K562 (cell line): Measurements from ENCODE around the gene MYH9. TPM values are rescaled to one million over a fixed set of nuclear protein-coding genes. Genes with fewer than 3 reads are reported as not detected.

ENCODE experiments used
- ATAC-seq: fragments of 200-7000 bp; cut with Tn5 transposase; 3 replicates; pipeline ENCODE4 v1.9.1; 2020; ENCODE audit warnings: moderate library complexity
- BruUV-seq: library from RNA; stranded (reverse); fragments of 400-500 nt; replicated peaks from 2 replicates; lab custom pipeline; 2021; lab: Mats Ljungman, UMichigan
- CTCF ChIA-PET: fragments of 300-600 bp; formaldehyde crosslinking; extraction: SDS; loops from one replicate; lab custom pipeline; 2021; ENCODE audit warnings: low intra/inter-chr PET ratio; lab: Yijun Ruan, JAX
- POLR2A ChIA-PET: fragments of 300-600, 350-650 bp; sonication (Branson Sonifier 250); formaldehyde crosslinking; extraction: SDS; loops from one replicate; lab custom pipeline; 2021; ENCODE audit warnings: antibody characterized with exemption, inconsistent platforms; lab: Yijun Ruan, JAX
- DNase-seq, 4 experiments: peaks; one replicate each; pipeline versions ENCODE4 v3.0.0 to v3.0.0-alpha.2; 2011 to 2018; ENCODE audit warnings: low spot score in 3 of 4, mixed read lengths in 3 of 4; ENCODE audit errors: extremely low read depth in 1 of 4
- FAIRE-seq: peaks from 2 replicates; lab custom pipeline; 2011; peaks lifted over from hg19 to GRCh38; lab: Jason Lieb, UNC
- H2AFZ ChIP-seq: 2 replicates; pipeline ENCODE4 v1.6.0; 2011; ENCODE audit warnings: low read depth, low read length, control low read depth, inconsistent platforms
- H3K27ac ChIP-seq: fragments of 200-600 bp; 3 replicates; pipeline ENCODE4 v1.8.0; 2011; ENCODE audit warnings: low read depth, mild to moderate bottlenecking, control low read depth, inconsistent platforms, low read length, moderate library complexity, mixed read lengths; ENCODE audit errors: extremely low read depth
- H3K27me3 ChIP-seq, 2 experiments: fragments of 300-600 bp in 1 of 2; 2 replicates in 1 of 2; 3 replicates in 1 of 2; pipeline versions ENCODE4 v1.6.0 to v1.8.0; 2011; ENCODE audit warnings: inconsistent platforms in 2 of 2, low read length in 2 of 2, mild to moderate bottlenecking in 1 of 2, mixed read lengths in 1 of 2, moderate library complexity in 1 of 2; ENCODE audit not compliant: control insufficient read depth in 2 of 2, insufficient read depth in 2 of 2
- H3K36me3 ChIP-seq: fragments of 300-600 bp; 3 replicates; pipeline ENCODE4 v1.8.0; 2011; ENCODE audit warnings: mild to moderate bottlenecking, low read length, inconsistent platforms; ENCODE audit not compliant: control insufficient read depth, insufficient read depth
- H3K4me1 ChIP-seq, 2 experiments: fragments of 200-600 bp in 1 of 2; replicated peaks in 1 of 2; 2 replicates in 1 of 2; 3 replicates in 1 of 2; pipeline versions ENCODE4 v1.5.1 to v1.8.0; 2011; ENCODE audit warnings: inconsistent platforms in 2 of 2, low read length in 2 of 2, mild to moderate bottlenecking in 1 of 2, mixed read lengths in 1 of 2, moderate library complexity in 1 of 2; ENCODE audit not compliant: control insufficient read depth in 2 of 2, insufficient read depth in 2 of 2
- H3K4me2 ChIP-seq: 2 replicates; pipeline ENCODE4 v1.6.1; 2011; ENCODE audit warnings: low read length, control low read depth, inconsistent platforms, mixed read lengths; ENCODE audit not compliant: insufficient read depth
- H3K4me3 ChIP-seq: fragments of 200-600 bp; sonication (generic), shearing (Covaris generic); 2 replicates; pipeline ENCODE4 v1.5.1; 2016; ENCODE audit warnings: control low read depth, inconsistent platforms
- H3K79me2 ChIP-seq: fragments of 200-600 bp; 3 replicates; pipeline ENCODE4 v1.8.0; 2011; ENCODE audit warnings: low read length, inconsistent platforms; ENCODE audit not compliant: control insufficient read depth, insufficient read depth
- H3K9ac ChIP-seq, 2 experiments: 2 replicates each; pipeline versions ENCODE4 v1.6.0 to v1.6.1; 2011; ENCODE audit warnings: low read depth in 2 of 2, low read length in 2 of 2, control low read depth in 1 of 2, inconsistent platforms in 1 of 2, mild to moderate bottlenecking in 1 of 2, mixed read lengths in 1 of 2; ENCODE audit not compliant: insufficient read depth in 1 of 2
- H3K9me1 ChIP-seq: one replicate; pipeline ENCODE4 v1.6.0; 2011; ENCODE audit warnings: inconsistent platforms, mild to moderate bottlenecking, low read length, moderate library complexity; ENCODE audit not compliant: control insufficient read depth, insufficient read depth
- H3K9me3 ChIP-seq: replicated peaks from 2 replicates; pipeline ENCODE4 v1.5.1; 2011; ENCODE audit warnings: low read depth, low read length, inconsistent platforms; ENCODE audit not compliant: control insufficient read depth, insufficient read depth
- H4K20me1 ChIP-seq: replicated peaks from 2 replicates; pipeline ENCODE4 v1.6.1; 2011; ENCODE audit warnings: low read length, inconsistent platforms, mixed read lengths; ENCODE audit not compliant: control insufficient read depth, insufficient read depth
- FOXK2 ChIP-seq, 2 experiments: fragments of 450-650 bp; IDR thresholded peaks in 1 of 2; conservative IDR thresholded peaks in 1 of 2; 2 replicates each; pipeline ENCODE4 v1.6.1; 2016; ENCODE audit warnings: low read depth in 2 of 2, mild to moderate bottlenecking in 1 of 2
- MBD2 ChIP-seq: sonication (generic); IDR thresholded peaks from 2 replicates; pipeline ENCODE4 v1.6.1; 2016; ENCODE audit warnings: low read depth, borderline replicate concordance
- NFATC3 ChIP-seq: fragments of 450-650 bp; IDR thresholded peaks from 2 replicates; pipeline ENCODE4 v1.6.1; 2017; ENCODE audit warnings: mild to moderate bottlenecking
- POLR2G ChIP-seq: fragments of 200-400 bp; formaldehyde crosslinking; IDR thresholded peaks from 2 replicates; pipeline ENCODE4 v1.6.1; 2017; ENCODE audit warnings: low read depth, mild to moderate bottlenecking, antibody characterized with exemption, low read length, moderate library complexity
- REST ChIP-seq, 2 experiments: fragments of 450-650 bp; formaldehyde crosslinking in 1 of 2; IDR thresholded peaks; 2 replicates each; pipeline versions ENCODE4 v1.4.0 to v1.6.1; 2014 to 2020; ENCODE audit warnings: mild to moderate bottlenecking in 2 of 2, borderline replicate concordance in 1 of 2, low read depth in 1 of 2
- ZNF12 ChIP-seq: sonication (generic); formaldehyde crosslinking; IDR thresholded peaks from 2 replicates; pipeline ENCODE4 v1.4.0; 2020; ENCODE audit warnings: mild to moderate bottlenecking, missing genetic modification reagents
- ZNF174 ChIP-seq: fragments of 250-450 bp; sonication (Bioruptor Pico); IDR thresholded peaks from 2 replicates; pipeline ENCODE4 v1.4.0; 2020; ENCODE audit warnings: mild to moderate bottlenecking
- WGBS: fragments of 100-300 bp; shearing (Covaris generic); methylation state at CpG from one replicate; pipeline ENCODE4 v1.1.6; 2016; ENCODE audit warnings: low coverage, mixed read lengths; ENCODE audit not compliant: insufficient coverage; ENCODE audit errors: missing lambda C conversion rate; 5-methylcytosine and 5-hydroxymethylcytosine counted together
- in situ Hi-C: fragments of 300-500 bp; cut with MboI; formaldehyde crosslinking; loops from 4 replicates; pipeline ENCODE4 v1.15.0; 2018; ENCODE audit warnings: inconsistent platforms, mixed read lengths
- intact Hi-C: fragments of 100-400 bp; cut with micrococcal nuclease; formaldehyde crosslinking; loops from 2 replicates; pipeline ENCODE4 v1.14.2; 2022
- polyA plus RNA-seq, 8 experiments: library from polyadenylated mRNA; depleted of rRNA in 4 of 8; stranded (reverse) in 5 of 8; unstranded in 3 of 8; fragments of >200 nt; fragmentation: Nextera tagmentation in 2 of 8; fragmentation: Illumina TruSeq in 1 of 8; extraction: Ambion mirVana in 2 of 8; extraction: Trizol in 1 of 8; gene quantifications; 2 replicates each; pipeline versions ENCODE4 v1.2.1 to v1.2.3, GENCODE V29; 2011 to 2014; ENCODE audit warnings: inconsistent platforms in 1 of 8, missing spikeins in 1 of 8
- total RNA-seq, 7 experiments: library from RNA; depleted of rRNA in 6 of 7; stranded (reverse); fragments of >200 nt in 6 of 7; fragmentation: Illumina TruSeq in 2 of 7; extraction: Trizol in 2 of 7; gene quantifications; 2 replicates each; pipeline versions ENCODE4 v1.2.1 to v1.2.3, GENCODE V29; 2011 to 2021; ENCODE audit warnings: low replicate concordance in 1 of 7

Gene MYH9
- total and polyA plus RNA-seq, 9 of the 15 experiments (the other 6 are each of a cell fraction or from before 2014, with no cell fraction given) = 0.71 to 111 (median 24.6) TPM

GRCh38 chr22:36289406-36289870 lies 98.3 kb downstream of the MYH9 start:
- Histone ChIP-seq H3K9me3 (no peaks in the 10 kb centered on the region), H3K36me3 (peaks cover 77% of the 10 kb centered on the region), H3K4me3 (no peak overlapping the region), H3K4me2 (no peak overlapping the region), H4K20me1 (peaks cover 6% of the 10 kb centered on the region; the same call in 1 of the 2 replicates), H3K9ac (no peak overlapping the region; a peak in 1 of 4 replicates), H3K9me1 (no peaks in the 10 kb centered on the region), H3K4me1 (peaks cover 0 to 19% of the 10 kb centered on the region in 2 experiments; a peak in 2 of 5 replicates), H2AFZ (no peak overlapping the region), H3K27ac (no peak overlapping the region), H3K27me3 (no peaks in the 10 kb centered on the region), H3K79me2 (no peaks in the 10 kb centered on the region)
- in situ Hi-C loops = no loop called here
- TF ChIP-seq REST (IDR thresholded peaks at IDR 0.05; ENCODE audit: borderline replicate concordance) (no peak), REST (CRISPR knock-in tag; IDR thresholded peaks at IDR 0.05; ENCODE audit: low read depth) (no peak), MBD2 (no peak), ZNF174 (CRISPR knock-in tag) (no peak), FOXK2 (conservative IDR thresholded peaks at IDR 0.05 in 1 of 2, IDR thresholded peaks at IDR 0.05 in 1 of 2; ENCODE audit: low read depth in 2 of 2) (no peak), NFATC3 (no peak), POLR2G (0 out of 2 replicates have a peak, but pooled peaks have one; percentile 30), ZNF12 (CRISPR knock-in tag) (no peak)
- FAIRE-seq (no peak), DNase-seq (no peak), ATAC-seq (no peak)
- intact Hi-C loops = loop anchor here (5.0 kb wide), 1 partner anchor 147 kb away; no protein-coding TSS in a partner anchor
- ChIA-PET POLR2A (no interaction called here), CTCF (no interaction called here)
- 91% methylated on average over 7 of the region's 7 CpGs for WGBS
- no TSS peak for BruUV-seq
